GM18520 (cell line): ENCODE results near the gene RNF212.
"Not testable (repeated sequence)": the region's sequence is repeated elsewhere in the genome, so short reads cannot be mapped to it uniquely, and the experiment has no call there.

Source experiments
- ATAC-seq: cut with Tn5 transposase; IDR thresholded peaks from one replicate; pipeline ENCODE4 v1.9.1; 2021; ENCODE audit not compliant: unreplicated experiment

Gene RNF212

DNA sequence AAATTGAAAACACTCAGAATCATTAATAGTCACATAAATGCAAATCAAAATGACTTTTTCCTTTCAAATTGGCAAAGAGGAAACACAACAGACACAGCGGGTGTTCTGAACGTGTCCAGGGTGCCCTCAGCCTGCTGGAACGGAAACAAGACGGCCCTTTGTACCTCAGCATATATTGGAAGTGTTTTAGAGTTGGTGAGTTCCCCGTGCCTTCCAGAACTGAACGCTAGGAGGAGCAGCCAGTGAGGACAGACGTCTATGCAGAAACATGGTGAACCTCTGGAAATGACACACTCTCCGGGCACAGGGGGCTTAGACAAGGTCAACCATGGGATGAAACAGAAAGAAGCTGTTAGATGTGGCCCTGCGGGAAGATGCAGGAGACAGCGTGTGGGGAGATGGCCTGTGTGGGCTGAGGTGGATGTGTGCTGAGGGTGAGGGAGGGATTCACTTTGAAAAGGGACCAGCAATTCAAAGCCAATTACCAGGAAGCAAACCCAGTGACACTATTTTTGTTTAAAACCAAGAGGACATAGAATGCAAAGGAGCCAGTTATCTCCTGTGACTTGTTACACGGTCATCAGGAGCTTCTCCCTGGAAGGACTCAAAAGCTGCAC, 40.4 kb downstream of the RNF212 start:
- ATAC-seq = peak; percentile 61

DNA sequence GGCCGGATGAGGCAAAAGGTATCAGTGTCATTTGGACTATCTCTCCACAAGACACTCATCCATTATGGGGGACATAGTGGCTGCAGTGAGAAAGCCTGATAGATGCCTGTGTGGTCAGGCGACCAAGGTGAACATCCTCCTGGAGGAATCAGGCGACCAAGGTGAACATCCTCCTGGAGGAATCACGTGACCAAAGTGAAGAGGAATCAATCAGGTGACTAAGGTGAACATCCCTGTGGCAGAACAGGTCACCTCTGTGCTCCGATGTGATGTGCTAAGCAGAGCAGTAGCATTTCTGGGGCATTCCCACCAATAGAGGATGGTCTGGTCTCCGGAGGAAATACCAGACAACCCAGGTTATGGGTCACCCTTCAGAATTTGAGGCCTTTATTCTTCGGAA, 44.0 kb downstream of the RNF212 start:
- ATAC-seq = no peak

DNA sequence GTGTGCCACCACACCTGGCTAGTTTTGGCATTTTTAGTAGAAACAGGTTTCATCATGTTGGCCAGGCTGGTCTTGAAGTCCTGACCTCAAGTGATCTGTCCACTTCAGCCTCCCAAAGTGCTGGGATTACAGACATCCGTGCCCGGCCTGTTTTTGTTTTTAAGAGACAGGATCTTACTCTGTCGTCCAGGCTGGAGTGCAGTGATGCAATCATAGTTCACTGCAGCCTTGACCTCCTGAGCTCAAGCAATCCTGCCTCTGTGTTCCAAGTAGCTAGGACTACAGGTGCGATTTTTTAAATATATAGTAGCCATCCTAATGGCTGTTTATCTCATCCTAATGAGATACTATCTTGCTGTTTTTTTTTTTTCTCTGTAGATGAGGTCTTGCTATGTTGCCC, 47.6 kb downstream of the RNF212 start:
- ATAC-seq = no peak

- no peak for ATAC-seq
These were observed 50.9 kb downstream of the RNF212 start for GRCh38 chr4:1062419-1062818.

DNA sequence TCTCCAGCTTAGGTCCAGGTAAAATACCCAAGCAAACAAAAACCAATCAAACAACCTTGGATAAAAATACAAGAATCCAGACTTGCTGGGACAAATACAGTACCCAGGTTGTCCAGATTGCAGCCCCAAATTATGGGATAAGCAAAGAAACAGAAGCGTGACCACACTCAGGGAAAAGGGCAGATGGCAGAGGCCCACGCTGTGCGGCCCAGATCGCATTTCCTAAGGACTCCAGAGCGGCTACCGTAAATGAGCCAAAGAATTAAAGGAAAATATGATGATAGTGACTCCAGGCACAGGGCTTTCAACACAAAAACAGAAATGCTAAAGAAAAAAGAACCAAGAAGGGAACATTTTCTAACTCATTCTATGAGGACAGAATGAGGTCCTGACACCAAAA, 51.6 kb downstream of the RNF212 start:
- ATAC-seq = no peak

DNA sequence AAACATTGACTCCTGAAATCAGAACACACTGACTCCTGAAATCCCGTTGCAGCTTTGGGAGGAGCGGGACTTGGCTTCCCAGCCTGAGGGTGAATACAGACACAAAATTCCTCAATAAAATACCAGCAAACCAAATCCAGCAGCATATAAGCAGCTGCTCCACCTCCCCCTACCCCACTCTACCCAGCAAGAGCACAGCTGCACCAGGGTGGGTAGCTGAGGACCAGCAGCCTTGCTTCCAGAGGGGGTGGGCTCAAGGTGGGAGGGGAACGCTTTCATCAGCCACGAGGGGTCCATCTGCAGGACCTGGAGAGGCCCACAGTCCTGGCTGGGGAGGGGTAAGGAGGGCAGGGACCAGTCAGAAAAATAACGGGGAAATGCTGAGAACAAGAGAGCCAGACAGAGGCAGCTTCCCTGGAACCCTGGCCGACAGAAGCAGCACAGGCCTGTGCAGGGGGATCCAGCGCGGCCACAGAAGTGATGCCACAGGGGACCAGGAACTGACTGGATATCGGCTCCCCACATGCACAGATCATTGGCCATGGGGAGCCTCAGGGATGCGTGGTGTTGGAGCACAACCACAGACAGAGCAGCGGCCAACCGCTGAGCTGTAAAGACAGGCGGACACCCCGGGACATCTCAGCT, 52.2 kb downstream of the RNF212 start:
- no peak for ATAC-seq

GRCh38 chr4:1060621-1061020, 52.7 kb downstream of the RNF212 start:
- no peak for ATAC-seq

DNA sequence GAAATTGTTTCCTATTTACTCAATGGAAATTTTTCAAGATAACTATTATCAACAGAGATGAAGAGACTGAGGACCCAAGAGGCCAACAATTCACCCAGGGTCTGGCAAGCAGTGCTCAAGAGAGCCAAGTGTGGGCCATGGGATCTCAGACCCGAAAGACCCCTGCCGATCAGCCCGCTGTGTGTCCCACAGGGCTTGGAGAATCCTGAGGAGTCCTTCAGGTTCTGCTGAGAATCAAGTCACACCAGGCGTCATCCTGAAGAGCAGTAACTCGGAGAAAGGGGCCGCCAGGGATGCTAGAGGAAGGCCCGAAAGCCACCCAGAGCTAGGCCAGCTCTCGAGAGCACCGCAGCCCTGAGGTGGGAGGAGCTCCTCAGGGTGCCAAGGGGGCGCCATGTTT, 53.2 kb downstream of the RNF212 start:
- ATAC-seq = no peak

DNA sequence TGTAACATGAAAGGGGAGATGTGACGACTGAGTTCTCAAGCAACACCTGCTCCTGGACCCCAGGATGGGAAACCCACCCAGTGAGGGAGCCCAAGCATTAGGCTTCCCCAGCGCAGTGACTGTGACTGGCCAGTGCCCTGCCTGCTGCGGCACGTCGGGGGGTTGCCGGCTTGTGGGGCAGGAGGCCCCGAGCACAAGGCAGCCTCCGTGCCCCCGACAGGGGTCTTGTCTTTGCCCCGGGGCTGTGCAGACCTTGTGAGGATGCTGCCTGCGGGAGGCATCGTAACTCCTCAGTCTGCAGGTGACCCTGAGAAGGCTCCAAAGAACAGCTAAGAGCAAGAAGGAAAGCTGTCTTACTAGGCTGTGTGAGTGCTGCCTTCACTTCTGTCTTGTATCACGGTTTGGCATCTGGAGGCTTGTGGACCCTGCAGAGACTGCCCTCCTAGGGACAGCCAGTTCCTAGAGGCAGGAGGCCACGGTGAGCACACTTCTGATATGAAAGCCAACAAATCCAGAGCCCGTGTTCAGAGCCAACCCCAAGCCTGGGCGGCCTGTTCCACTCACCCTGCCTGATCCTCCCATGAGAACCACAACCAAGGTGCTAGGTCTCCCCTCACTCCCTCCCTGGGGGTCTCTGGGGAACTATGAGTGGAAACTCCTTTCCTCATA, 54.2 kb downstream of the RNF212 start:
- no peak for ATAC-seq

- ATAC-seq = no peak
These were observed 55.0 kb downstream of the RNF212 start for GRCh38 chr4:1058198-1058996.

DNA sequence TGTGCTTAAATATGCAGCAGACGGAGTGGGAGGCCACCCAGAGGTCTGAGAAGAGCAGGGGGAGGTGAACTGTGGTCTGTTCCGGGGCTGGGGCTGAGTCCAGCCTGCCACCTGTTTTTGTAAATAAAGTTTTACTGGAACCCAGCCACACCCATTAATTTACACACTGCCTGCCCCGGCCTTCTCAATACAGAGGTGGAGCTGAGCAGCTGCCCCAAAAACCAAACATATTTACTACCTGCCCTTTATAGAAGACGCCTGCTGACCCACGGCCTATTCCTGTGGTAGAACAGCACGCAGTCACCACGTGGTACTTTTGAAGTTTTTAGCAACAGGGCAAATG, 56.0 kb downstream of the RNF212 start:
- no peak for ATAC-seq

GRCh38 chr4:1056671-1057402, 56.5 kb downstream of the RNF212 start:
- ATAC-seq = no peak

- ATAC-seq = no peak
These were observed 57.4 kb downstream of the RNF212 start for GRCh38 chr4:1055721-1056590.

DNA sequence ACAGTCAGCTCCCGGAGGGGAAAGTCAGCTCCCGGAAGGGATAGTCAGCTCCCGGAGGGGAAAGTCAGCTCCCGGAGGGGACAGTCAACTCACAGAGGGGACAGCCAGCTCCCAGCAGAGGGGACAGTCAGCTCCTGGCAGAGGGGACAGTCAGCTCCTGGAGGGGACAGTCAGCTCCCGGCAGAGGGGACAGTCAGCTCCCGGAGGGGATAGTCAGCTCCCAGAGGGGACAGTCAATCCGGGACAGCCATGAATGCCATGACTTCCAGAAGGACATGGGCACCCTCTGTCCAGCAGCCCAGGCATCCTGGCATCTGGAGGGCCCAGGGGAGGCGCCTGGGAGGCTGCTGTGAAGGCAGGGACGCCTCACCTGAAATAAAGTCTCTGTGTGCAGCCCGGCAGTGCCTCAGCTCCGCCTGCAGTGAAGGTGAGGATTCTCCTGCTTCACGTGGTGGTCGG, 58.1 kb downstream of the RNF212 start:
- ATAC-seq = not testable (repeated sequence)

GRCh38 chr4:1054696-1055242, 58.6 kb downstream of the RNF212 start:
- not testable (repeated sequence) for ATAC-seq

DNA sequence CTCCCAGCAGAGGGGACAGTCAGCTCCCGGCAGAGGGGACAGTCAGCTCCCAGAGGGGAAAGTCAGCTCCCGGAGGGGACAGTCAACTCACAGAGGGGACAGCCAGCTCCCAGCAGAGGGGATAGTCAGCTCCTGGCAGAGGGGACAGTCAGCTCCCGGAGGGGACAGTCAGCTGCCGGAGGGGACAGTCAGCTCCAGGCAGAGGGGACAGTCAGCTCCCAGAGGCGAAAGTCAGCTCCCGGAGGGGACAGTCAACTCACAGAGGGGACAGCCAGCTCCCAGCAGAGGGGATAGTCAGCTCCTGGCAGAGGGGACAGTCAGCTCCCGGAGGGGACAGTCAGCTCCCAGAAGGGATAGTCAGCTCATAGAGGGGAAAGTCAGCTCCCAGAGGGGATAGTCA, 59.5 kb downstream of the RNF212 start:
- ATAC-seq = not testable (repeated sequence)

GRCh38 chr4:1053080-1053661, 60.2 kb downstream of the RNF212 start:
- no peak for ATAC-seq

DNA sequence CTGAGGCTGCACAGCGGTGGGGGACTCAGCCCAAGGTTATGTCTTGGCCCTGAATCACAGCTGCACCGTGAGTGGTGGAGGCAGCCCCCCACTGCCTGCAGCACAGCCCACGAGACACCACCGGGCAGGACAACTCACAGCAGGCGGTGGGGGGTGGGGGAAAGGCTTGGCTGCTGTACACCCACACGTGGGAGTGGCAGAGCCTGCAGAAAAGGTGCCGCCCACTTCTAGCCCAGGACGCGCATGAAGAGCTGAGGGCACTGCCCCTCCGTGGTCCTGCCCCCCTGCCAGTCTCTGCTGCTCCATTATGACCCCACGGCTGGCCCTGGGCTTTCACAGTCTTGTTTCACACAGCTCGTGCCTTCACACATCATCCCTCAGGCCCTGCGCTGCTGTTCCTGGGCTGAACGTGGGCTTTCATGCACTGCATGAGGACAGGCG, 61.1 kb downstream of the RNF212 start:
- ATAC-seq = no peak

- ATAC-seq = no peak
These were observed 61.9 kb downstream of the RNF212 start for GRCh38 chr4:1051472-1051871.
